ENCODE results near the gene TTC28.

GRCh38 chr22:28051787-28052356 is 627.8 kb downstream of the TTC28 start:
- TF ChIP-seq CTCF (IDR thresholded peaks at IDR 0.05; ENCODE audit: poor library complexity, severe bottlenecking) (peak; percentile 95), RAD21 (conservative IDR thresholded peaks at IDR 0.05) (peak; percentile 93), TAF1 (IDR thresholded peaks at IDR 0.05; ENCODE audit: low read depth) (no peak), POLR2AphosphoS5 (IDR thresholded peaks at IDR 0.05) (no peak), EP300 (conservative IDR thresholded peaks at IDR 0.05; ENCODE audit: poor library complexity, severe bottlenecking) (peak; percentile 33), EZH2 (IDR thresholded peaks at IDR 0.05; ENCODE audit: borderline replicate concordance, insufficient read depth, low read length, poor library complexity, severe bottlenecking) (no peak)

Data from neural cell (in vitro differentiated cells).